Endothelial cell of umbilical vein (primary cell): Measurements from ENCODE around the gene ADAM22. TPM values are rescaled to one million over a fixed set of nuclear protein-coding genes. Genes with fewer than 3 reads are reported as not detected.

Experiments used
- BruUV-seq: library from RNA; stranded (reverse); fragments of 400-500 nt; replicated peaks from 2 replicates; lab custom pipeline; 2021; lab: Mats Ljungman, UMichigan
- CTCF ChIA-PET: fragments of 300-600, 350-600 bp; sonication (Branson Sonifier 250); formaldehyde crosslinking; loops from one replicate; lab custom pipeline; 2021; ENCODE audit warnings: antibody characterized with exemption, inconsistent platforms; lab: Charles Lee
- POLR2A ChIA-PET: fragments of 300-600, 350-600 bp; sonication (Branson Sonifier 250); formaldehyde crosslinking; loops from one replicate; lab custom pipeline; 2021; ENCODE audit warnings: antibody characterized with exemption, inconsistent platforms; lab: Charles Lee
- DNase-seq: peaks from one replicate; pipeline ENCODE4 v3.0.0-alpha.2; 2011; ENCODE audit warnings: low read depth, low spot score
- FAIRE-seq: peaks from 2 replicates; lab custom pipeline; 2011; peaks lifted over from hg19 to GRCh38; lab: Jason Lieb, UNC
- H2AFZ ChIP-seq: 2 replicates; pipeline ENCODE4 v1.6.0; 2012; ENCODE audit warnings: low read depth, low read length, control low read depth, inconsistent platforms
- H3K27ac ChIP-seq: 2 replicates; pipeline ENCODE4 v1.5.1; 2011; ENCODE audit warnings: low read depth, mild to moderate bottlenecking, control low read depth, low read length, moderate library complexity; ENCODE audit not compliant: insufficient read depth
- H3K27me3 ChIP-seq, 2 experiments: 2 replicates each; pipeline versions ENCODE4 v1.6.0 to v1.6.1; 2011; ENCODE audit warnings: low read length in 2 of 2, mixed read lengths in 1 of 2; ENCODE audit not compliant: control insufficient read depth in 2 of 2, insufficient read depth in 2 of 2
- H3K36me3 ChIP-seq, 2 experiments: 2 replicates in 1 of 2; 3 replicates in 1 of 2; pipeline ENCODE4 v1.5.1; 2011; ENCODE audit warnings: low read length in 2 of 2, mild to moderate bottlenecking in 1 of 2, moderate library complexity in 1 of 2; ENCODE audit not compliant: control insufficient read depth in 2 of 2, insufficient read depth in 2 of 2; ENCODE audit errors: extremely low read depth in 1 of 2
- H3K4me1 ChIP-seq: 3 replicates; pipeline ENCODE4 v1.5.1; 2011; ENCODE audit warnings: mild to moderate bottlenecking, low read length; ENCODE audit not compliant: control insufficient read depth, insufficient read depth; ENCODE audit errors: extremely low read depth
- H3K4me2 ChIP-seq: 2 replicates; pipeline ENCODE4 v1.6.1; 2011; ENCODE audit warnings: low read length, control low read depth, mixed read lengths; ENCODE audit not compliant: insufficient read depth
- H3K4me3 ChIP-seq, 3 experiments: fragments of 200-600 bp in 1 of 3; sonication (generic), shearing (Covaris generic) in 1 of 3; replicated peaks in 1 of 3; 2 replicates each; pipeline ENCODE4 v1.5.1; 2011 to 2016; ENCODE audit warnings: control low read depth in 3 of 3, low read length in 3 of 3, mild to moderate bottlenecking in 2 of 3, inconsistent platforms in 1 of 3, low read depth in 1 of 3, moderate library complexity in 1 of 3; ENCODE audit not compliant: insufficient read depth in 1 of 3
- H3K79me2 ChIP-seq: 2 replicates; pipeline ENCODE4 v1.6.0; 2012; ENCODE audit warnings: low read length, inconsistent platforms; ENCODE audit not compliant: control insufficient read depth, insufficient read depth
- H3K9ac ChIP-seq: replicated peaks from 2 replicates; pipeline ENCODE3; 2011; ENCODE audit warnings: low read length, control low read depth; ENCODE audit not compliant: insufficient read depth; ENCODE audit errors: extremely low read depth
- H3K9me1 ChIP-seq: replicated peaks from 3 replicates; pipeline ENCODE4 v1.6.0; 2011; ENCODE audit warnings: mild to moderate bottlenecking, low read length; ENCODE audit not compliant: control insufficient read depth, insufficient read depth; ENCODE audit errors: extremely low read depth
- H3K9me3 ChIP-seq: replicated peaks from 2 replicates; pipeline ENCODE4 v1.5.1; 2012; ENCODE audit warnings: low read length, inconsistent platforms; ENCODE audit not compliant: control insufficient read depth, insufficient read depth
- H4K20me1 ChIP-seq: replicated peaks from 2 replicates; pipeline ENCODE3; 2011; ENCODE audit warnings: mild to moderate bottlenecking, low read length; ENCODE audit not compliant: control insufficient read depth, insufficient read depth; ENCODE audit errors: extremely low read depth
- EZH2 ChIP-seq: IDR thresholded peaks from 2 replicates; pipeline ENCODE4 v1.6.1; 2012; ENCODE audit warnings: borderline replicate concordance, low read depth, mild to moderate bottlenecking, moderate library complexity, low read length, inconsistent platforms; ENCODE audit not compliant: severe bottlenecking
- FOS ChIP-seq: IDR thresholded peaks from 2 replicates; pipeline ENCODE4 v1.6.1; 2011; ENCODE audit warnings: mild to moderate bottlenecking, low read length, moderate library complexity, borderline replicate concordance; ENCODE audit not compliant: insufficient read depth
- GATA2 ChIP-seq: IDR thresholded peaks from 2 replicates; pipeline ENCODE4 v1.7.0; 2011; ENCODE audit warnings: low read depth, mild to moderate bottlenecking, moderate library complexity, mixed read lengths, low read length; ENCODE audit not compliant: insufficient read length, insufficient read depth
- JUN ChIP-seq: IDR thresholded peaks from 2 replicates; pipeline ENCODE4 v1.6.1; 2011; ENCODE audit warnings: borderline replicate concordance, low read depth; ENCODE audit not compliant: insufficient read length, insufficient read depth
- MYC ChIP-seq: IDR thresholded peaks from one replicate; pipeline ENCODE4 v1.6.1; 2011; ENCODE audit warnings: mild to moderate bottlenecking, low read depth, low read length
- POLR2A ChIP-seq: IDR thresholded peaks from 2 replicates; pipeline ENCODE4 v1.6.1; 2012; ENCODE audit warnings: low read depth, mild to moderate bottlenecking, control low read depth, low read length
- POLR2AphosphoS5 ChIP-seq: IDR thresholded peaks from 2 replicates; pipeline ENCODE4 v1.6.1; 2012; ENCODE audit warnings: low read depth, mild to moderate bottlenecking, control low read depth, low read length, moderate library complexity; ENCODE audit not compliant: insufficient read depth
- dilution Hi-C: fragments of 300-500 bp; cut with MboI; formaldehyde crosslinking; loops from one replicate; pipeline ENCODE4 v1.15.0; 2019; ENCODE audit warnings: low sequenced_read_pairs; ENCODE audit not compliant: extremely low pct_ligation_motif_present
- intact Hi-C: fragments of 100-400 bp; cut with micrococcal nuclease; formaldehyde crosslinking; loops from one replicate; pipeline ENCODE4 v1.10.0; 2022
- polyA plus RNA-seq, 4 experiments: library from polyadenylated mRNA; depleted of rRNA in 3 of 4; stranded (reverse) in 3 of 4; unstranded in 1 of 4; fragments of >200 nt; gene quantifications; 2 replicates each; pipeline versions ENCODE4 v1.2.1 to v1.2.3, GENCODE V29; 2011 to 2012; ENCODE audit warnings: missing spikeins in 1 of 4
- total RNA-seq: library from RNA; stranded (reverse); gene quantifications from 2 replicates; pipeline ENCODE4 v1.2.3, GENCODE V29; 2021
- TF ChIP-seq, protein P1 (sequence below), 2 donors: IDR thresholded peaks; 1 replicate in 1 of 2; 2 replicates in 1 of 2; pipeline ENCODE4 v1.5.1; 2011; ENCODE audit warnings: low read length in 2 of 2, mild to moderate bottlenecking in 2 of 2, moderate library complexity in 2 of 2, control low read depth in 1 of 2, inconsistent platforms in 1 of 2, low read depth in 1 of 2; ENCODE audit not compliant: insufficient read depth in 1 of 2; ENCODE audit errors: extremely low read depth in 1 of 2
- TF ChIP-seq, protein P2 (sequence below): IDR thresholded peaks from 2 replicates; pipeline ENCODE4 v1.6.1; 2011; ENCODE audit not compliant: insufficient read depth, insufficient read length

ADAM22 gene
- total and polyA plus RNA-seq, 2 donors (not counting 3 experiments of a cell fraction or from before 2014, with no cell fraction given), result 0.33 to 0.53 TPM

DNA sequence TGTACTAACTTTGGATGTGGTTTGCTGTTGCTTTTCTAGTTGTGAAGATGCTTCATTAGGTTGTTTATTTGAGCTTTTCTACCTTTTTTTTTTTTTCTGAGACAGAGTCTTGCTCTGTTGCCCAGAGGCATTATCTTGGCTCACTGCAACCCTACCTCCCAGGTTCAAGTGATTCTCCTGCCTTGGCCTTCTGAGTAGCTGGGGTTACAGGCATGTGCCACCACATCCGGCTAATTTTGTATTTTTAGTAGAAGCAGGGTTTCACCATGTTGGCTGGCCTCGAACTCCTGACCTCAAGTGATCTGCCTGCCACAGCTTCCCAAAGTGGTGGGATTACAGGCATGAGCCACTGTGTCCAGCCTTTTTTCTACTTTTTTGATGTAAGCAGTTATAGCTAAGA lies 93.7 kb downstream of the ADAM22 start:
- no peaks in the 10 kb centered on the region for H4K20me1 ChIP-seq
- FAIRE-seq, result no peak
- no peaks in the 10 kb centered on the region for H3K27me3 ChIP-seq
- DNase-seq, result no peak
- no peaks in the 10 kb centered on the region for H3K79me2 ChIP-seq
- H3K9me3 ChIP-seq, result no peaks in the 10 kb centered on the region
- dilution Hi-C loops (no loop called here), intact Hi-C loops (no loop called here)
- H3K4me1 ChIP-seq, result no peaks in the 10 kb centered on the region
- no peak overlapping the region for H3K9ac ChIP-seq
- no peaks in the 10 kb centered on the region for H3K9me1 ChIP-seq
- ChIA-PET CTCF (no interaction called here), POLR2A (no interaction called here)
- TF ChIP-seq, protein P1, sequence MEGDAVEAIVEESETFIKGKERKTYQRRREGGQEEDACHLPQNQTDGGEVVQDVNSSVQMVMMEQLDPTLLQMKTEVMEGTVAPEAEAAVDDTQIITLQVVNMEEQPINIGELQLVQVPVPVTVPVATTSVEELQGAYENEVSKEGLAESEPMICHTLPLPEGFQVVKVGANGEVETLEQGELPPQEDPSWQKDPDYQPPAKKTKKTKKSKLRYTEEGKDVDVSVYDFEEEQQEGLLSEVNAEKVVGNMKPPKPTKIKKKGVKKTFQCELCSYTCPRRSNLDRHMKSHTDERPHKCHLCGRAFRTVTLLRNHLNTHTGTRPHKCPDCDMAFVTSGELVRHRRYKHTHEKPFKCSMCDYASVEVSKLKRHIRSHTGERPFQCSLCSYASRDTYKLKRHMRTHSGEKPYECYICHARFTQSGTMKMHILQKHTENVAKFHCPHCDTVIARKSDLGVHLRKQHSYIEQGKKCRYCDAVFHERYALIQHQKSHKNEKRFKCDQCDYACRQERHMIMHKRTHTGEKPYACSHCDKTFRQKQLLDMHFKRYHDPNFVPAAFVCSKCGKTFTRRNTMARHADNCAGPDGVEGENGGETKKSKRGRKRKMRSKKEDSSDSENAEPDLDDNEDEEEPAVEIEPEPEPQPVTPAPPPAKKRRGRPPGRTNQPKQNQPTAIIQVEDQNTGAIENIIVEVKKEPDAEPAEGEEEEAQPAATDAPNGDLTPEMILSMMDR (IDR thresholded peaks at IDR 0.05; ENCODE audit: extremely low read depth in 1 of 2, insufficient read depth in 1 of 2, low read depth in 1 of 2, low read length in 2 of 2), result no peak
- TF ChIP-seq JUN, result no peak
- no peak for TF ChIP-seq MYC
- TF ChIP-seq POLR2AphosphoS5, result no peak
- TF ChIP-seq GATA2, result no peak
- TF ChIP-seq EZH2, result no peak
- TF ChIP-seq FOS, result no peak
- TF ChIP-seq, protein P2, sequence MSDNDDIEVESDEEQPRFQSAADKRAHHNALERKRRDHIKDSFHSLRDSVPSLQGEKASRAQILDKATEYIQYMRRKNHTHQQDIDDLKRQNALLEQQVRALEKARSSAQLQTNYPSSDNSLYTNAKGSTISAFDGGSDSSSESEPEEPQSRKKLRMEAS, result no peak
- no peak for TF ChIP-seq POLR2A
- no peak overlapping the region for H3K27ac ChIP-seq
- H2AFZ ChIP-seq, result no peak overlapping the region
- no peak overlapping the region for H3K4me3 ChIP-seq
- BruUV-seq, result no TSS peak
- H3K36me3 ChIP-seq, result no peaks in the 10 kb centered on the region
- H3K4me2 ChIP-seq, result no peak overlapping the region
